ENCODE results near the gene NAMPT. TPM values are rescaled to one million over a fixed set of nuclear protein-coding genes. Genes with fewer than 3 reads are reported as not detected.

The NAMPT gene
- total RNA-seq = 87.4 and 123 TPM in 2 replicates

DNA sequence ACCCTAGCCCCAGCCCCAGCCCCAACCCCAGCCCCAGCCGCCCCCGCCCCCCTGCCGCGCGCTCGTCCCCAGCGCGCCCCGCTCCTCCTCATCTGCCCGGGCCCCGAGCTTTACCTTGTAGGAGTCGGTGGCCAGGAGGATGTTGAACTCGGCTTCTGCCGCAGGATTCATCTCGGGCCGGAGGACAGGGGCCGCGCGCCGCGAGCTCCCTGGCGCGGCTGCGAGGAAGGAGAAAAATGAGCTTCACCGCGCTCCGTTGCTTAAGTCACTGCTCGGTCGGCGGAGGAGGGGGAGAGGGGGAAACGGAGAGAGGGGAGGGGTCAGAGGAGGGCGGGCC, at the start of gene NAMPT:
TSS of gene NAMPT (minus strand) at position 270 of the 337 bp plus-strand sequence. CDS start at position 171, 99 bp downstream.

Other genes with a start within 250 kb of the NAMPT start
- gene SYPL1, start 172.7 kb downstream of the NAMPT start, total RNA-seq = 90.2 and 92.2 TPM in 2 replicates